ENCODE data around the gene DDX10. TPM values are rescaled to one million over a fixed set of nuclear protein-coding genes. Genes with fewer than 3 reads are reported as not detected.

Gene DDX10
- total and polyA plus RNA-seq, 2 experiments from 2014 or later = 32.4 to 37.8 TPM

DNA sequence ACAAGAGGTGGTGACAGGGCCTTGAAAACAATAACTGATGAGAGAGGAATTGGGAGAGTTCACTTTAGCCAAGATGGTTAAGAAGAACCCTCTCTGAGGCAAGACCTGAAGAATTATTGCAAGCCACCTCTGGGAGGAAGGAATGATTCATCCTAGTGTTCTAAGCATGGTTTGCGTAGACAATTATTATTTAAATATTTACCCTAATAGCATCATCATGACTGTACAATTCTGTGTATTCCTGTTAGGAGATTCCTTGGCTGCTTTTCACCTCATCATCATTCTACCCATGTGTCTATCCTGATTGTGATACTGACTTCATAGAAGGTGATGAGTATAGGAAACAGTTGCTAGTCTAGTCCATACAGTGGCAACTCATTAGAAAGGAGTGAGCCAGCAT, 264.4 kb downstream of the DDX10 start:
- peaks cover 3% of the 10 kb centered on the region for H3K27me3 Mint-ChIP-seq (ENCODE audit: insufficient read depth, low read depth, poor library complexity)
- no peaks in the 10 kb centered on the region for H3F3A ChIP-seq (replicated peaks; ENCODE audit: low read depth)
- H2AFZ ChIP-seq = no peak overlapping the region
- H3K36me3 ChIP-seq (ENCODE audit: insufficient read depth) = no peaks in the 10 kb centered on the region
- H3K9me3 Mint-ChIP-seq = no peaks in the 10 kb centered on the region
- H4K20me1 ChIP-seq (replicated peaks; ENCODE audit: insufficient read depth) = no peaks in the 10 kb centered on the region
- H3K9me2 ChIP-seq (ENCODE audit: insufficient read depth) = peaks cover 7% of the 10 kb centered on the region; the same call in 1 of the 2 replicates
- H3K27ac Mint-ChIP-seq = peak overlapping the region; percentile 31; the same call in 1 of the 2 replicates
- no peak overlapping the region for H3K4me2 ChIP-seq
- TF ChIP-seq, protein P1, sequence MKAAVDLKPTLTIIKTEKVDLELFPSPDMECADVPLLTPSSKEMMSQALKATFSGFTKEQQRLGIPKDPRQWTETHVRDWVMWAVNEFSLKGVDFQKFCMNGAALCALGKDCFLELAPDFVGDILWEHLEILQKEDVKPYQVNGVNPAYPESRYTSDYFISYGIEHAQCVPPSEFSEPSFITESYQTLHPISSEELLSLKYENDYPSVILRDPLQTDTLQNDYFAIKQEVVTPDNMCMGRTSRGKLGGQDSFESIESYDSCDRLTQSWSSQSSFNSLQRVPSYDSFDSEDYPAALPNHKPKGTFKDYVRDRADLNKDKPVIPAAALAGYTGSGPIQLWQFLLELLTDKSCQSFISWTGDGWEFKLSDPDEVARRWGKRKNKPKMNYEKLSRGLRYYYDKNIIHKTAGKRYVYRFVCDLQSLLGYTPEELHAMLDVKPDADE (IDR thresholded peaks at IDR 0.05) = no peak
- TF ChIP-seq, protein P2, sequence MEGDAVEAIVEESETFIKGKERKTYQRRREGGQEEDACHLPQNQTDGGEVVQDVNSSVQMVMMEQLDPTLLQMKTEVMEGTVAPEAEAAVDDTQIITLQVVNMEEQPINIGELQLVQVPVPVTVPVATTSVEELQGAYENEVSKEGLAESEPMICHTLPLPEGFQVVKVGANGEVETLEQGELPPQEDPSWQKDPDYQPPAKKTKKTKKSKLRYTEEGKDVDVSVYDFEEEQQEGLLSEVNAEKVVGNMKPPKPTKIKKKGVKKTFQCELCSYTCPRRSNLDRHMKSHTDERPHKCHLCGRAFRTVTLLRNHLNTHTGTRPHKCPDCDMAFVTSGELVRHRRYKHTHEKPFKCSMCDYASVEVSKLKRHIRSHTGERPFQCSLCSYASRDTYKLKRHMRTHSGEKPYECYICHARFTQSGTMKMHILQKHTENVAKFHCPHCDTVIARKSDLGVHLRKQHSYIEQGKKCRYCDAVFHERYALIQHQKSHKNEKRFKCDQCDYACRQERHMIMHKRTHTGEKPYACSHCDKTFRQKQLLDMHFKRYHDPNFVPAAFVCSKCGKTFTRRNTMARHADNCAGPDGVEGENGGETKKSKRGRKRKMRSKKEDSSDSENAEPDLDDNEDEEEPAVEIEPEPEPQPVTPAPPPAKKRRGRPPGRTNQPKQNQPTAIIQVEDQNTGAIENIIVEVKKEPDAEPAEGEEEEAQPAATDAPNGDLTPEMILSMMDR (conservative IDR thresholded peaks at IDR 0.05; ENCODE audit: low read depth in 2 of 2) = no peak
- TF ChIP-seq NANOG (IDR thresholded peaks at IDR 0.05; ENCODE audit: borderline replicate concordance) = no peak
- TF ChIP-seq, protein P3, sequence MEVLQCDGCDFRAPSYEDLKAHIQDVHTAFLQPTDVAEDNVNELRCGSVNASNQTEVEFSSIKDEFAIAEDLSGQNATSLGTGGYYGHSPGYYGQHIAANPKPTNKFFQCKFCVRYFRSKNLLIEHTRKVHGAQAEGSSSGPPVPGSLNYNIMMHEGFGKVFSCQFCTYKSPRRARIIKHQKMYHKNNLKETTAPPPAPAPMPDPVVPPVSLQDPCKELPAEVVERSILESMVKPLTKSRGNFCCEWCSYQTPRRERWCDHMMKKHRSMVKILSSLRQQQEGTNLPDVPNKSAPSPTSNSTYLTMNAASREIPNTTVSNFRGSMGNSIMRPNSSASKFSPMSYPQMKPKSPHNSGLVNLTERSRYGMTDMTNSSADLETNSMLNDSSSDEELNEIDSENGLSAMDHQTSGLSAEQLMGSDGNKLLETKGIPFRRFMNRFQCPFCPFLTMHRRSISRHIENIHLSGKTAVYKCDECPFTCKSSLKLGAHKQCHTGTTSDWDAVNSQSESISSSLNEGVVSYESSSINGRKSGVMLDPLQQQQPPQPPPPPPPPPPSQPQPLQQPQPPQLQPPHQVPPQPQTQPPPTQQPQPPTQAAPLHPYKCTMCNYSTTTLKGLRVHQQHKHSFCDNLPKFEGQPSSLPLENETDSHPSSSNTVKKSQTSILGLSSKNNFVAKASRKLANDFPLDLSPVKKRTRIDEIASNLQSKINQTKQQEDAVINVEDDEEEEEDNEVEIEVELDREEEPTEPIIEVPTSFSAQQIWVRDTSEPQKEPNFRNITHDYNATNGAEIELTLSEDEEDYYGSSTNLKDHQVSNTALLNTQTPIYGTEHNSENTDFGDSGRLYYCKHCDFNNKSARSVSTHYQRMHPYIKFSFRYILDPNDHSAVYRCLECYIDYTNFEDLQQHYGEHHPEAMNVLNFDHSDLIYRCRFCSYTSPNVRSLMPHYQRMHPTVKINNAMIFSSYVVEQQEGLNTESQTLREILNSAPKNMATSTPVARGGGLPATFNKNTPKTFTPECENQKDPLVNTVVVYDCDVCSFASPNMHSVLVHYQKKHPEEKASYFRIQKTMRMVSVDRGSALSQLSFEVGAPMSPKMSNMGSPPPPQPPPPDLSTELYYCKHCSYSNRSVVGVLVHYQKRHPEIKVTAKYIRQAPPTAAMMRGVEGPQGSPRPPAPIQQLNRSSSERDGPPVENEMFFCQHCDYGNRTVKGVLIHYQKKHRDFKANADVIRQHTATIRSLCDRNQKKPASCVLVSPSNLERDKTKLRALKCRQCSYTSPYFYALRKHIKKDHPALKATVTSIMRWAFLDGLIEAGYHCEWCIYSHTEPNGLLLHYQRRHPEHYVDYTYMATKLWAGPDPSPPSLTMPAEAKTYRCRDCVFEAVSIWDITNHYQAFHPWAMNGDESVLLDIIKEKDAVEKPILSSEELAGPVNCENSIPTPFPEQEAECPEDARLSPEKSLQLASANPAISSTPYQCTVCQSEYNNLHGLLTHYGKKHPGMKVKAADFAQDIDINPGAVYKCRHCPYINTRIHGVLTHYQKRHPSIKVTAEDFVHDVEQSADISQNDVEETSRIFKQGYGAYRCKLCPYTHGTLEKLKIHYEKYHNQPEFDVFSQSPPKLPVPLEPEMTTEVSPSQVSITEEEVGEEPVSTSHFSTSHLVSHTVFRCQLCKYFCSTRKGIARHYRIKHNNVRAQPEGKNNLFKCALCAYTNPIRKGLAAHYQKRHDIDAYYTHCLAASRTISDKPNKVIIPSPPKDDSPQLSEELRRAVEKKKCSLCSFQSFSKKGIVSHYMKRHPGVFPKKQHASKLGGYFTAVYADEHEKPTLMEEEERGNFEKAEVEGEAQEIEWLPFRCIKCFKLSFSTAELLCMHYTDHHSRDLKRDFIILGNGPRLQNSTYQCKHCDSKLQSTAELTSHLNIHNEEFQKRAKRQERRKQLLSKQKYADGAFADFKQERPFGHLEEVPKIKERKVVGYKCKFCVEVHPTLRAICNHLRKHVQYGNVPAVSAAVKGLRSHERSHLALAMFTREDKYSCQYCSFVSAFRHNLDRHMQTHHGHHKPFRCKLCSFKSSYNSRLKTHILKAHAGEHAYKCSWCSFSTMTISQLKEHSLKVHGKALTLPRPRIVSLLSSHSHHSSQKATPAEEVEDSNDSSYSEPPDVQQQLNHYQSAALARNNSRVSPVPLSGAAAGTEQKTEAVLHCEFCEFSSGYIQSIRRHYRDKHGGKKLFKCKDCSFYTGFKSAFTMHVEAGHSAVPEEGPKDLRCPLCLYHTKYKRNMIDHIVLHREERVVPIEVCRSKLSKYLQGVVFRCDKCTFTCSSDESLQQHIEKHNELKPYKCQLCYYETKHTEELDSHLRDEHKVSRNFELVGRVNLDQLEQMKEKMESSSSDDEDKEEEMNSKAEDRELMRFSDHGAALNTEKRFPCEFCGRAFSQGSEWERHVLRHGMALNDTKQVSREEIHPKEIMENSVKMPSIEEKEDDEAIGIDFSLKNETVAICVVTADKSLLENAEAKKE (CRISPR knock-in tag; IDR thresholded peaks at IDR 0.05) = no peak
- no peak for TF ChIP-seq JUNB (IDR thresholded peaks at IDR 0.05; ENCODE audit: unreplicated experiment)
- no peak for TF ChIP-seq POLR2AphosphoS5 (IDR thresholded peaks at IDR 0.05; ENCODE audit: low read depth)
- no peak for TF ChIP-seq ZNF331 (CRISPR knock-in tag; IDR thresholded peaks at IDR 0.05; ENCODE audit: low read depth)
- peaks cover 18% of the 10 kb centered on the region for H3K4me1 ChIP-seq (ENCODE audit: insufficient read depth)
- ATAC-seq (no peak), DNase-seq (ENCODE audit: low spot score) (no peak)
- no peak overlapping the region for H3K4me3 Mint-ChIP-seq
- no peaks in the 10 kb centered on the region for H3K36me3 Mint-ChIP-seq (ENCODE audit: low read depth)
- H3K27me3 ChIP-seq (ENCODE audit: insufficient read depth) = no peaks in the 10 kb centered on the region
- H3K27ac ChIP-seq (ENCODE audit: low read depth) = no peak overlapping the region
- no peaks in the 10 kb centered on the region for H3K79me2 ChIP-seq (replicated peaks; ENCODE audit: insufficient read depth)
- H3K4me1 Mint-ChIP-seq = peaks cover 28% of the 10 kb centered on the region
- H3K4me3 ChIP-seq = no peak overlapping the region
